WTC11 (cell line): ENCODE results near the gene SMYD1. TPM values are rescaled to one million over a fixed set of nuclear protein-coding genes. Genes with fewer than 3 reads are reported as not detected.

Source experiments
- ATAC-seq: fragments of 200-7000 bp; cut with Tn5 transposase; 2 replicates; pipeline ENCODE4 v1.10.0; 2021; ENCODE audit warnings: mild to moderate bottlenecking, moderate library complexity
- CTCF ChIA-PET: fragments of 300-600 bp; sonication (Branson Sonifier 250); formaldehyde crosslinking; loops from one replicate; lab custom pipeline; 2021; ENCODE audit warnings: antibody characterized with exemption; lab: Charles Lee
- POLR2A ChIA-PET: fragments of 350-600 bp; sonication (Branson Sonifier 250); formaldehyde crosslinking; loops from one replicate; lab custom pipeline; 2021; ENCODE audit warnings: antibody characterized with exemption; lab: Charles Lee
- DNase-seq: peaks from one replicate; pipeline ENCODE4 v3.0.0; 2021; ENCODE audit warnings: low spot score
- H3K27ac Mint-ChIP-seq: 2 replicates; pipeline ENCODE4 v1.8.0; 2021; ENCODE audit warnings: mixed read lengths
- H3K27me3 Mint-ChIP-seq: 2 replicates; pipeline ENCODE4 v1.8.0; 2021; ENCODE audit warnings: low read depth, mild to moderate bottlenecking, moderate library complexity, mixed read lengths
- H3K36me3 Mint-ChIP-seq: 2 replicates; pipeline ENCODE4 v1.8.0; 2021; ENCODE audit warnings: mixed read lengths
- H3K4me1 Mint-ChIP-seq: 2 replicates; pipeline ENCODE4 v1.8.0; 2022; ENCODE audit warnings: mixed read lengths
- H3K4me3 Mint-ChIP-seq: 2 replicates; pipeline ENCODE4 v1.8.0; 2021; ENCODE audit warnings: mild to moderate bottlenecking, moderate library complexity, mixed read lengths
- H3K9me3 Mint-ChIP-seq: 2 replicates; pipeline ENCODE4 v1.8.0; 2021; ENCODE audit warnings: mixed read lengths
- CREB1 ChIP-seq: sonication (generic); formaldehyde crosslinking; IDR thresholded peaks from 2 replicates; pipeline ENCODE4 v1.8.0; 2023; ENCODE audit warnings: mild to moderate bottlenecking, missing genetic modification reagents
- ELF4 ChIP-seq: sonication (generic); formaldehyde crosslinking; IDR thresholded peaks from 2 replicates; pipeline ENCODE4 v1.8.1; 2022; ENCODE audit warnings: low read depth, mild to moderate bottlenecking, moderate library complexity, missing genetic modification reagents
- GRHL2 ChIP-seq: fragments of 250-450 bp; sonication (Bioruptor Pico); IDR thresholded peaks from 2 replicates; pipeline ENCODE4 v1.8.0; 2022; ENCODE audit warnings: mild to moderate bottlenecking, moderate library complexity; ENCODE audit not compliant: insufficient replicate concordance, severe bottlenecking
- HMGA2 ChIP-seq: fragments of 250-450 bp; sonication (Bioruptor Pico); IDR thresholded peaks from 2 replicates; pipeline ENCODE4 v1.4.0; 2021; ENCODE audit warnings: mild to moderate bottlenecking, moderate library complexity
- MLX ChIP-seq: sonication (generic); formaldehyde crosslinking; IDR thresholded peaks from 2 replicates; pipeline ENCODE4 v1.8.1; 2023; ENCODE audit warnings: mild to moderate bottlenecking, missing genetic modification reagents, moderate library complexity
- NR1H2 ChIP-seq: sonication (generic); formaldehyde crosslinking; IDR thresholded peaks from 2 replicates; pipeline ENCODE4 v1.9.0; 2021; ENCODE audit warnings: mild to moderate bottlenecking, moderate library complexity, missing genetic modification reagents
- SMAD4 ChIP-seq: sonication (generic); formaldehyde crosslinking; IDR thresholded peaks from 2 replicates; pipeline ENCODE4 v1.8.0; 2022; ENCODE audit warnings: mild to moderate bottlenecking, missing genetic modification reagents
- TCF7 ChIP-seq: sonication (generic); formaldehyde crosslinking; IDR thresholded peaks from 2 replicates; pipeline ENCODE4 v1.8.0; 2022; ENCODE audit warnings: mild to moderate bottlenecking, low read depth, missing genetic modification reagents, moderate library complexity
- ZNF232 ChIP-seq: sonication (generic); formaldehyde crosslinking; IDR thresholded peaks from 2 replicates; pipeline ENCODE4 v1.8.0; 2022; ENCODE audit warnings: mild to moderate bottlenecking, missing genetic modification reagents
- ZNF263 ChIP-seq: sonication (generic); formaldehyde crosslinking; IDR thresholded peaks from 2 replicates; pipeline ENCODE4 v1.8.1; 2022; ENCODE audit warnings: low read depth, mild to moderate bottlenecking, moderate library complexity, missing genetic modification reagents
- ZNF396 ChIP-seq: fragments of 250-450 bp; sonication (Bioruptor Pico); IDR thresholded peaks from 2 replicates; pipeline ENCODE4 v1.8.0; 2021; ENCODE audit warnings: mild to moderate bottlenecking, moderate library complexity, borderline replicate concordance
- total RNA-seq: library from RNA; stranded (reverse); gene quantifications from 3 replicates; pipeline ENCODE4 v1.2.3, GENCODE V29; 2021
- TF ChIP-seq, protein P1 (sequence below): sonication (generic); formaldehyde crosslinking; IDR thresholded peaks from 2 replicates; pipeline ENCODE4 v1.8.1; 2022; ENCODE audit warnings: missing genetic modification reagents, borderline replicate concordance
- TF ChIP-seq, protein P2 (sequence below): fragments of 250-450 bp; sonication (Bioruptor Pico); IDR thresholded peaks from 2 replicates; pipeline ENCODE4 v1.8.0; 2021; ENCODE audit warnings: mild to moderate bottlenecking
- TF ChIP-seq, protein P3 (sequence below): sonication (generic); formaldehyde crosslinking; IDR thresholded peaks from 2 replicates; pipeline ENCODE4 v1.8.0; 2023; ENCODE audit warnings: mild to moderate bottlenecking, missing genetic modification reagents
- TF ChIP-seq, protein P4 (sequence below): sonication (generic); formaldehyde crosslinking; IDR thresholded peaks from 2 replicates; pipeline ENCODE4 v1.8.1; 2022; ENCODE audit warnings: mild to moderate bottlenecking, moderate library complexity, missing genetic modification reagents

Gene SMYD1
- total RNA-seq, 1 experiment from 2014 or later = not detected

DNA sequence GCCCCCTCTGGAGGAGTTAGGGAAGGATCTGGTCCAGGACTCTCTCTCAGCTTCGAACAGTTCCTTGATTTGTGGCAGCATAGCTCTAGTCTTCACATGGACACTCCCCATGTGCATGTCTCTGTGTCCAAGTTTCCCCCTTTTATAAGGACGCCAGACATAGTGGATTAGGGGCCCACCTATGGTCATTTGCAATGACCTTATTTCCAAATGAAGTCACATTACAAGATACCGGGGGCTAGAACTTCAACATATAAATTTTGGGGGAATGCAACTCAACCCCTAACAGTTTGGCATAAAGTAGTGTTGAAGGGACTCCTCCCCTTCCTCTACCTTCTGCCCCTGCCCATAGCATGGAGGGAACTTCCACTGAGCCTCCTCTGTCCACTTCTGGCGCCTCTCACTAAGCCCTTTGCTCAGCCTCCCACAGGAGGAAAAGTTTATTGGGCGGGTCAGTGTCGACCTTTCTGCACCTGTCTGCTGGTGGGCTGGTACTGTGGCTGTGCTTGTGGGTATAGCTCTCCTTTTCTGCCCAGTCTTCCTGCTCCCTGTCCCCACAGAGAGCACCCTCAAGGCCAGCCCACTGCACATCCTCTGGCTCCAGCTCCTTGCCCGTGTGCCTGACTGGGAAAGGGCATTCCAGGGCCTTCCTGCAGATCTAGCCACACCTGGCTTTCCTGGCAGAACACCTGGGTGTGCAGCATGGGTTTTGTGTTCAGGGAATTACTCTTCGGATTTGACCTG, 54.7 kb downstream of the SMYD1 start:
- H3K4me3 Mint-ChIP-seq = no peak overlapping the region
- H3K27ac Mint-ChIP-seq = no peak overlapping the region
- no peaks in the 10 kb centered on the region for H3K36me3 Mint-ChIP-seq
- POLR2A ChIA-PET = interaction anchor here (0.7 kb wide), 1 partner anchor 22 kb away, joined by 4 read pairs; no protein-coding TSS in a partner anchor
- H3K9me3 Mint-ChIP-seq = no peaks in the 10 kb centered on the region
- TF ChIP-seq ZNF263 (CRISPR knock-in tag) = no peak
- no peaks in the 10 kb centered on the region; the same call in 1 of the 2 replicates for H3K27me3 Mint-ChIP-seq
- no peak for DNase-seq
- CTCF ChIA-PET = no interaction called here
- ATAC-seq = no peak
- peaks cover 2% of the 10 kb centered on the region; the same call in 1 of the 2 replicates for H3K4me1 Mint-ChIP-seq

GRCh38 chr2:88123164-88123974, 55.7 kb downstream of the SMYD1 start:
- DNase-seq (no peak), ATAC-seq (no peak)
- POLR2A ChIA-PET = no interaction called here
- Mint-ChIP-seq H3K4me3 (no peak overlapping the region), H3K36me3 (no peaks in the 10 kb centered on the region), H3K27me3 (no peaks in the 10 kb centered on the region; the same call in 1 of the 2 replicates), H3K4me1 (peaks cover 2% of the 10 kb centered on the region; the same call in 1 of the 2 replicates), H3K9me3 (no peaks in the 10 kb centered on the region), H3K27ac (no peak overlapping the region)
- CTCF ChIA-PET = interaction anchor here (0.9 kb wide), 1 partner anchor 63 kb away, joined by 3 read pairs; no protein-coding TSS in a partner anchor
- no peak for TF ChIP-seq CREB1 (CRISPR knock-in tag)
- TF ChIP-seq, protein P1, sequence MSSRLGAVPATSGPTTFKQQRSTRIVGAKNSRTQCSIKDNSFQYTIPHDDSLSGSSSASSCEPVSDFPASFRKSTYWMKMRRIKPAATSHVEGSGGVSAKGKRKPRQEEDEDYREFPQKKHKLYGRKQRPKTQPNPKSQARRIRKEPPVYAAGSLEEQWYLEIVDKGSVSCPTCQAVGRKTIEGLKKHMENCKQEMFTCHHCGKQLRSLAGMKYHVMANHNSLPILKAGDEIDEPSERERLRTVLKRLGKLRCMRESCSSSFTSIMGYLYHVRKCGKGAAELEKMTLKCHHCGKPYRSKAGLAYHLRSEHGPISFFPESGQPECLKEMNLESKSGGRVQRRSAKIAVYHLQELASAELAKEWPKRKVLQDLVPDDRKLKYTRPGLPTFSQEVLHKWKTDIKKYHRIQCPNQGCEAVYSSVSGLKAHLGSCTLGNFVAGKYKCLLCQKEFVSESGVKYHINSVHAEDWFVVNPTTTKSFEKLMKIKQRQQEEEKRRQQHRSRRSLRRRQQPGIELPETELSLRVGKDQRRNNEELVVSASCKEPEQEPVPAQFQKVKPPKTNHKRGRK (CRISPR knock-in tag) = no peak
- TF ChIP-seq SMAD4 = no peak
- TF ChIP-seq MLX = no peak
- no peak for TF ChIP-seq TCF7 (CRISPR knock-in tag)
- no peak for TF ChIP-seq ZNF232 (CRISPR knock-in tag)
- TF ChIP-seq ELF4 = no peak
- TF ChIP-seq, protein P2, sequence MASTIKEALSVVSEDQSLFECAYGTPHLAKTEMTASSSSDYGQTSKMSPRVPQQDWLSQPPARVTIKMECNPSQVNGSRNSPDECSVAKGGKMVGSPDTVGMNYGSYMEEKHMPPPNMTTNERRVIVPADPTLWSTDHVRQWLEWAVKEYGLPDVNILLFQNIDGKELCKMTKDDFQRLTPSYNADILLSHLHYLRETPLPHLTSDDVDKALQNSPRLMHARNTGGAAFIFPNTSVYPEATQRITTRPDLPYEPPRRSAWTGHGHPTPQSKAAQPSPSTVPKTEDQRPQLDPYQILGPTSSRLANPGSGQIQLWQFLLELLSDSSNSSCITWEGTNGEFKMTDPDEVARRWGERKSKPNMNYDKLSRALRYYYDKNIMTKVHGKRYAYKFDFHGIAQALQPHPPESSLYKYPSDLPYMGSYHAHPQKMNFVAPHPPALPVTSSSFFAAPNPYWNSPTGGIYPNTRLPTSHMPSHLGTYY (CRISPR knock-in tag) = no peak
- TF ChIP-seq, protein P3, sequence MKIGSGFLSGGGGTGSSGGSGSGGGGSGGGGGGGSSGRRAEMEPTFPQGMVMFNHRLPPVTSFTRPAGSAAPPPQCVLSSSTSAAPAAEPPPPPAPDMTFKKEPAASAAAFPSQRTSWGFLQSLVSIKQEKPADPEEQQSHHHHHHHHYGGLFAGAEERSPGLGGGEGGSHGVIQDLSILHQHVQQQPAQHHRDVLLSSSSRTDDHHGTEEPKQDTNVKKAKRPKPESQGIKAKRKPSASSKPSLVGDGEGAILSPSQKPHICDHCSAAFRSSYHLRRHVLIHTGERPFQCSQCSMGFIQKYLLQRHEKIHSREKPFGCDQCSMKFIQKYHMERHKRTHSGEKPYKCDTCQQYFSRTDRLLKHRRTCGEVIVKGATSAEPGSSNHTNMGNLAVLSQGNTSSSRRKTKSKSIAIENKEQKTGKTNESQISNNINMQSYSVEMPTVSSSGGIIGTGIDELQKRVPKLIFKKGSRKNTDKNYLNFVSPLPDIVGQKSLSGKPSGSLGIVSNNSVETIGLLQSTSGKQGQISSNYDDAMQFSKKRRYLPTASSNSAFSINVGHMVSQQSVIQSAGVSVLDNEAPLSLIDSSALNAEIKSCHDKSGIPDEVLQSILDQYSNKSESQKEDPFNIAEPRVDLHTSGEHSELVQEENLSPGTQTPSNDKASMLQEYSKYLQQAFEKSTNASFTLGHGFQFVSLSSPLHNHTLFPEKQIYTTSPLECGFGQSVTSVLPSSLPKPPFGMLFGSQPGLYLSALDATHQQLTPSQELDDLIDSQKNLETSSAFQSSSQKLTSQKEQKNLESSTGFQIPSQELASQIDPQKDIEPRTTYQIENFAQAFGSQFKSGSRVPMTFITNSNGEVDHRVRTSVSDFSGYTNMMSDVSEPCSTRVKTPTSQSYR = no peak
- TF ChIP-seq ZNF396 (CRISPR knock-in tag) = no peak
- no peak for TF ChIP-seq NR1H2 (CRISPR knock-in tag)
- TF ChIP-seq GRHL2 (CRISPR knock-in tag) = no peak
- TF ChIP-seq, protein P4, sequence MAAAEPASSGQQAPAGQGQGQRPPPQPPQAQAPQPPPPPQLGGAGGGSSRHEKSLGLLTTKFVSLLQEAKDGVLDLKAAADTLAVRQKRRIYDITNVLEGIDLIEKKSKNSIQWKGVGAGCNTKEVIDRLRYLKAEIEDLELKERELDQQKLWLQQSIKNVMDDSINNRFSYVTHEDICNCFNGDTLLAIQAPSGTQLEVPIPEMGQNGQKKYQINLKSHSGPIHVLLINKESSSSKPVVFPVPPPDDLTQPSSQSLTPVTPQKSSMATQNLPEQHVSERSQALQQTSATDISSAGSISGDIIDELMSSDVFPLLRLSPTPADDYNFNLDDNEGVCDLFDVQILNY = no peak
- no peak for TF ChIP-seq HMGA2 (CRISPR knock-in tag)
